AG04450 (cell line): ENCODE measurements around the gene GLE1. TPM values are rescaled to one million over a fixed set of nuclear protein-coding genes. Genes with fewer than 3 reads are reported as not detected.
"Not testable (repeated sequence)": the region's sequence is repeated elsewhere in the genome, so short reads cannot be mapped to it uniquely, and the experiment has no call there.

ENCODE experiments used
- CTCF ChIA-PET: fragments of 300-600, 350-600 bp; formaldehyde crosslinking; extraction: SDS; loops from one replicate; lab custom pipeline; 2022; ENCODE audit warnings: antibody characterized with exemption, inconsistent platforms; lab: Charles Lee
- POLR2A ChIA-PET: fragments of 350-600 bp; formaldehyde crosslinking; extraction: SDS; loops from one replicate; lab custom pipeline; 2021; ENCODE audit warnings: antibody characterized with exemption, inconsistent platforms; lab: Yijun Ruan, JAX
- DNase-seq: peaks from one replicate; pipeline ENCODE4 v3.0.0-alpha.2; 2011; ENCODE audit warnings: low read depth, low spot score
- H3K27ac ChIP-seq: one replicate; pipeline ENCODE4 v1.5.1; 2012; ENCODE audit warnings: low read depth, low read length, control low read depth
- H3K27me3 ChIP-seq: one replicate; pipeline ENCODE4 v1.6.0; 2012; ENCODE audit warnings: low read length; ENCODE audit not compliant: control insufficient read depth, insufficient read depth
- H3K4me3 ChIP-seq: 2 replicates; pipeline ENCODE4 v1.5.1; 2011; ENCODE audit warnings: mild to moderate bottlenecking, low read depth, low read length, control low read depth
- H3K9me3 ChIP-seq: 2 replicates; pipeline ENCODE4 v1.5.1; 2012; ENCODE audit warnings: low read length; ENCODE audit not compliant: control insufficient read depth, insufficient read depth
- polyA plus RNA-seq: library from polyadenylated mRNA; depleted of rRNA; stranded (reverse); fragments of >200 nt; gene quantifications from 2 replicates; pipeline ENCODE4 v1.2.3, GENCODE V29; 2011
- TF ChIP-seq, protein P1 (sequence below): IDR thresholded peaks from 2 replicates; pipeline ENCODE4 v1.5.1; 2011; ENCODE audit warnings: low read depth, low read length, control low read depth, inconsistent platforms

GLE1 gene
- polyA plus RNA-seq, 1 experiment: 27.3 TPM

DNA sequence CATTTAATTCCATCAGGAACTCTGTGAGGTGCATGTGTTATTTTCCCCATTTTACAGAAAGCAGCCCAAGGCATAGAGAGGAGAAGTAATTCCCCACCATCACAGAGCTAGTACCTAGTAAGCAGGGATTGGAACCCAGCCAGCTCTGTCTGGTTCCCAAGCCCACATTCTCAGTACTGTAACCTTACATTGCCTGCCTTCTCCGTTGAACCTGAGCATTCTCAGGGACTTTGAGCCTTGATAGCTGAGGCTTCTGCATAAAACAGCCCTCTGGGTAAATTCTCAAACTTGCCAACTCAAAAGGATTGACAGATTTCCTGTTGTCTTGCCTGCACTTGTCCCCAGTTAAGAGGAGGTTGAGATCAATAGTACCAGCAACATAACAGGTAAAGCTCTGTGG is 9.2 kb upstream of the GLE1 start:
- no peak for DNase-seq
- CTCF ChIA-PET: interaction anchor here (1.2 kb wide), 1 partner anchor 57 kb away, joined by 7 read pairs; no protein-coding TSS in a partner anchor
- TF ChIP-seq, protein P1, sequence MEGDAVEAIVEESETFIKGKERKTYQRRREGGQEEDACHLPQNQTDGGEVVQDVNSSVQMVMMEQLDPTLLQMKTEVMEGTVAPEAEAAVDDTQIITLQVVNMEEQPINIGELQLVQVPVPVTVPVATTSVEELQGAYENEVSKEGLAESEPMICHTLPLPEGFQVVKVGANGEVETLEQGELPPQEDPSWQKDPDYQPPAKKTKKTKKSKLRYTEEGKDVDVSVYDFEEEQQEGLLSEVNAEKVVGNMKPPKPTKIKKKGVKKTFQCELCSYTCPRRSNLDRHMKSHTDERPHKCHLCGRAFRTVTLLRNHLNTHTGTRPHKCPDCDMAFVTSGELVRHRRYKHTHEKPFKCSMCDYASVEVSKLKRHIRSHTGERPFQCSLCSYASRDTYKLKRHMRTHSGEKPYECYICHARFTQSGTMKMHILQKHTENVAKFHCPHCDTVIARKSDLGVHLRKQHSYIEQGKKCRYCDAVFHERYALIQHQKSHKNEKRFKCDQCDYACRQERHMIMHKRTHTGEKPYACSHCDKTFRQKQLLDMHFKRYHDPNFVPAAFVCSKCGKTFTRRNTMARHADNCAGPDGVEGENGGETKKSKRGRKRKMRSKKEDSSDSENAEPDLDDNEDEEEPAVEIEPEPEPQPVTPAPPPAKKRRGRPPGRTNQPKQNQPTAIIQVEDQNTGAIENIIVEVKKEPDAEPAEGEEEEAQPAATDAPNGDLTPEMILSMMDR: no peak
- H3K9me3 ChIP-seq: no peaks in the 10 kb centered on the region
- H3K4me3 ChIP-seq: no peak overlapping the region
- H3K27me3 ChIP-seq: no peaks in the 10 kb centered on the region
- H3K27ac ChIP-seq: no peak overlapping the region
- POLR2A ChIA-PET: no interaction called here

DNA sequence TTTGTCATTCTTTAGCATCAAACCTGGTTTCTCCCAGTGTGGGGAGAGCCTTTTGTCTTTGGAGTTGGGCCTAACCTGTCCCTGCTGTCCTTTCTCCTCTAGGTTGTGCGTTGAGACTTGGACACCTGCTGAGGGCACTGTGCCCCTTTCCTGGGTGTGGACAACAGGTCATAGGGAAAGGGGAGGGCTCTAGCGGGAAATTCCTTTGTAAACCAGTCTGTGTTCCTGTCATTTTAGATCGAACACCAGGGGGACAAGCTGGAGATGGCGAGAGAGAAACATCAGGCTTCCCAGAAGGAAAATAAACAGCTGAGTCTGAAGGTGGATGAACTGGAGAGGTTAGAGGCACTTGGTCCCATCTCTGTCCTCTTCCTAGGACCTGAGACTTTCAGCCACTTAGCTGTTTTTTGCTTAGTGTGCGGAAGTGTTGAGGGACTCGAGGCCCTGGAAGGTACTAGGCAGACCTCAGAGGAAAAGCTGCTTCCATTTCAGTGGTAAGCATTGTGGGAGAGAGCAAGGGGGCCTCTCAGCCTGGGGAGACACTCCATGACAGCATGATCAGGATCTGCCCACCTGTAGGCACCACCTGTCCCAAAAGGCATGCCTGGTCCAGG is 8.6 kb upstream of the GLE1 start:
- TF ChIP-seq, protein P1: no peak
- Histone ChIP-seq H3K27ac (no peak overlapping the region), H3K27me3 (no peaks in the 10 kb centered on the region), H3K9me3 (no peaks in the 10 kb centered on the region), H3K4me3 (no peak overlapping the region)
- ChIA-PET POLR2A (no interaction called here), CTCF (interaction anchor here (1.2 kb wide), 1 partner anchor 57 kb away, joined by 7 read pairs; no protein-coding TSS in a partner anchor)
- no peak for DNase-seq

DNA sequence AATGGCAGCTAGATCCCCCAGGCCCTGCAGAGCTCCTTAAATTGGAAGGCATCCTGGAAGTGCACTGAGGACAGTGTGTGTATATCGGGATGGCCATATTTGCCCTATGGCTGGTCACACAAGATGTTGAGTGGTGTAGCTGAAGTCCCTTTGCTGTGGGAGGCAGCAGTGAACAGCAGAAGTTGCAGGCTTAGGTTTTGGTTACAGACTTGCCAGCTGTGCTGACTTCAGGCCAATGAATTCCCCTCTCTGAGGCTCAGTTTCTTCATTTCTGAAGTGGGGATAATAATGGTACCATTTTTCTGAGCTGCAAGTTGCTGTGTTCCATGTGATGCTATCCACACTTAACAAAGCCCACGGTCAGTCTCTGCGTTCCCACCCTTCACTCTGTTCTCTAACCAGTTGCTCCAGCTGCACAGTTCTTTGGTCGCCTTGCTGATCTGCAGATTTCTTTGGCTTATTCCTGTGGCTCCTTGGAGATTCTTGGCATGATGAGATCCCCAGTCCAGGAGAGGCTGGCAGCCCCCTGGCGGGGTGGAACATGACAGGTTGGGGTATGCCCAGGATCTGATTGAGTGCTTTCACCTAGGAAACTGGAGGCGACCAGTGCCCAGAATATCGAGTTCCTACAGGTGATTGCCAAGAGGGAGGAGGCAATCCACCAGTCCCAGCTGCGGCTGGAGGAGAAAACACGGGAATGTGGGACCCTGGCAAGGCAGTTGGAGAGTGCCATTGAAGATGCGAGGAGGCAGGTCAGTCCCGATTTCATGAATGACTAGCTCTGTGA is 6.5 kb upstream of the GLE1 start:
- ChIA-PET CTCF (no interaction called here), POLR2A (no interaction called here)
- Histone ChIP-seq H3K27me3 (no peaks in the 10 kb centered on the region), H3K9me3 (no peaks in the 10 kb centered on the region), H3K4me3 (no peak overlapping the region), H3K27ac (no peak overlapping the region)
- DNase-seq: no peak
- TF ChIP-seq, protein P1: no peak

DNA sequence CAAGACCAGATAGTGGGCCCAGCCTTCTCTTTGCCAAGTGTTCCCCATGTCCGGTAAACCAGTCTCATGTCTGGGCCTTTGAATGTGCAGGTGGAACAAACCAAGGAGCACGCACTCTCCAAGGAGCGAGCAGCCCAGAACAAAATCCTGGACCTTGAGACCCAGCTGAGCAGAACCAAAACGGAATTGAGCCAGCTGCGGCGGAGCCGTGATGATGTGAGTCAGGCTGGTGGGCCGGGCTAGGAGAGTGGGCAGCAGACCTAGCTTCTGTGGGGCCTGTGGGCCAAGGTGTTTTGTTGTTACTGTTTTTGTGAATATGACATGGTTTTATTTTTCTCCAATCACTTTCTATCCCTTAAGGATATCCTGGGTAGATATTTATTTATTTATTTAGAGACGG is 5.6 kb upstream of the GLE1 start:
- DNase-seq: no peak
- Histone ChIP-seq H3K4me3 (no peak overlapping the region), H3K9me3 (no peaks in the 10 kb centered on the region), H3K27me3 (no peaks in the 10 kb centered on the region), H3K27ac (no peak overlapping the region)
- CTCF ChIA-PET: no interaction called here
- TF ChIP-seq, protein P1: no peak
- POLR2A ChIA-PET: no interaction called here

DNA sequence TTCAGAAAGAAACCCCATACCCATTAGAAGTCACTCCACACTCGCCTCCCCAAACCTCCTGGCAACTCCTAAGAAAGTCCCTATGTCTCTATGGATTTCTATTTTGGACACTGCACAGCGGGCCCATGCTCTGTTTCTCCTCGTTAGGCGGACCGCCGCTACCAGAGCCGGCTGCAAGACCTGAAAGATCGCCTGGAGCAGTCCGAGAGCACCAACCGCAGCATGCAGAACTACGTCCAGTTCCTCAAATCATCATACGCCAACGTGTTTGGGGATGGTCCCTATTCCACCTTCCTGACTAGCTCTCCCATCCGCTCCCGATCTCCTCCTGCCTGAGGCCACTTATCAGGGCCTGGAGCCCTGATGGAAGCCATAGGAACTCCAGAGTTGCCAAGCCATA is 4.6 kb upstream of the GLE1 start:
- Histone ChIP-seq H3K9me3 (no peaks in the 10 kb centered on the region; the same call in 1 of the 2 replicates), H3K4me3 (no peak overlapping the region), H3K27me3 (no peaks in the 10 kb centered on the region), H3K27ac (no peak overlapping the region)
- no peak for DNase-seq
- TF ChIP-seq, protein P1: no peak
- ChIA-PET CTCF (interaction anchor here (0.6 kb wide), 1 partner anchor 41 kb away, joined by 6 read pairs; no protein-coding TSS in a partner anchor), POLR2A (no interaction called here)

DNA sequence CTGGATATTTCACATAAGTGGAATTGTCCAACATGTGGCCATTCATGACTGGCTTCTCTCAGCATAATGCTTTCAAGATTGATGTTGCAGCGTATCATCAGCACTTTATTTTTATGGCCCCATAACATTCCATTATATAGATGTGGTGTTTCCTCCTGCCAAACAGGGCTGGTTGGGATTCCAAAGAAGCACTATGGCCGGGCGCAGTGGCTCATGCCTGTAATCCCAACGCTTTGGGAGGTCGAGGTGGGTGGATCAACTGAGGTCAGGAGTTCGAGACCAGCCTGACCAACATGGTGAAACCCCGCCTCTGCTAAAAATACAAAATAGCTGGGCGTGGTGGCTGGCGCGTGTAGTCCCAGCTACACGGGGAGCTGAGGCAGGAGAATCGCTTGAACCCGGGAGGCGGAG is 1.1 kb upstream of the GLE1 start:
- peak overlapping the region; percentile 31 for H3K27ac ChIP-seq
- H3K9me3 ChIP-seq, H3K4me3 ChIP-seq, DNase-seq, H3K27me3 ChIP-seq, POLR2A ChIA-PET: not testable (repeated sequence)
- CTCF ChIA-PET: interaction anchor here (1.2 kb wide), 1 partner anchor 65 kb away, joined by 3 read pairs; no protein-coding TSS in a partner anchor
